ENCODE results near the gene PTPRT. TPM values are rescaled to one million over a fixed set of nuclear protein-coding genes. Genes with fewer than 3 reads are reported as not detected.

Gene PTPRT
- total and polyA plus RNA-seq, 10 of the 15 experiments (the other 5 are each of a cell fraction or from before 2014, with no cell fraction given): not detected

DNA sequence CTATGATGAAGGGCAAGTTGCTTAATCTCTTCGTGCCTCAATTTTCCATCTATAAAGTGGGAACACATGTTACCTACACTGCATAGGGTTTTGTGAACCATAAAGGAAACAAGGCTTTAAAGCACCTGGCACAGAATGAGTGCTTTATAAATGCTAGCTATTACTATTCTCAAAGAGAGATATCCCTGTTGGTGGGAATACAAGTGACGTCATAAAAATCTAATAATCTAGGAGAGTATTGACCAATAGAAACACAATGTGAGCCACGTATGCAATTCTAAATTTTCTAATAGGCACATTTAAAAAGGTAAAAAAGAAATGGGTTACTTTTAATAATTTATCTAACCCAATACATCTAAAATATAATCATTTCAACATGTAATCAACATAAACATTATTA, 316.4 kb downstream of the PTPRT start:
- Histone ChIP-seq H2AFZ (ENCODE audit: control insufficient read depth, low read depth, low read length) (no peak overlapping the region), H3K36me3 (ENCODE audit: control insufficient read depth in 2 of 2, insufficient read depth in 2 of 2, low read length in 1 of 2) (no peaks in the 10 kb centered on the region), H4K20me1 (ENCODE audit: control insufficient read depth, insufficient read depth) (no peaks in the 10 kb centered on the region), H3K4me2 (ENCODE audit: control insufficient read depth, insufficient read depth) (no peak overlapping the region), H3K4me3 (no peak overlapping the region), H3K27ac (ENCODE audit: control insufficient read depth, insufficient read depth) (no peak overlapping the region), H3K79me2 (ENCODE audit: control insufficient read depth, insufficient read depth, low read length) (no peaks in the 10 kb centered on the region), H3K27me3 (replicated peaks in 1 of 2; ENCODE audit: control insufficient read depth in 2 of 2, insufficient read depth in 2 of 2, low read length in 1 of 2) (no peaks in the 10 kb centered on the region), H3K9me3 (replicated peaks; ENCODE audit: control insufficient read depth, insufficient read depth, low read length) (no peaks in the 10 kb centered on the region), H3K9ac (ENCODE audit: control insufficient read depth, insufficient read depth, low read length) (no peak overlapping the region), H3K4me1 (ENCODE audit: control insufficient read depth, insufficient read depth, low read length) (no peaks in the 10 kb centered on the region)
- WGBS (ENCODE audit: insufficient coverage, insufficient replicate concordance, low lambda C conversion rate, missing lambda C conversion rate): 16% methylated on average over 3 of the region's 3 CpGs
- intact Hi-C loops (cut with micrococcal nuclease; ENCODE audit: unreplicated experiment): no loop called here
- no peak for FAIRE-seq
- no TSS peak for BruUV-seq (replicated peaks)
- TF ChIP-seq NR2C2 (IDR thresholded peaks at IDR 0.05; ENCODE audit: borderline replicate concordance, control insufficient read depth, insufficient read length, low read depth): no peak
- peak; percentile 41 for TF ChIP-seq ATF7 (IDR thresholded peaks at IDR 0.05; ENCODE audit: low read depth)
- TF ChIP-seq SPI1 (IDR thresholded peaks at IDR 0.05; ENCODE audit: borderline replicate concordance, insufficient read depth, low read depth, low read length): no peak
- TF ChIP-seq, protein P1, sequence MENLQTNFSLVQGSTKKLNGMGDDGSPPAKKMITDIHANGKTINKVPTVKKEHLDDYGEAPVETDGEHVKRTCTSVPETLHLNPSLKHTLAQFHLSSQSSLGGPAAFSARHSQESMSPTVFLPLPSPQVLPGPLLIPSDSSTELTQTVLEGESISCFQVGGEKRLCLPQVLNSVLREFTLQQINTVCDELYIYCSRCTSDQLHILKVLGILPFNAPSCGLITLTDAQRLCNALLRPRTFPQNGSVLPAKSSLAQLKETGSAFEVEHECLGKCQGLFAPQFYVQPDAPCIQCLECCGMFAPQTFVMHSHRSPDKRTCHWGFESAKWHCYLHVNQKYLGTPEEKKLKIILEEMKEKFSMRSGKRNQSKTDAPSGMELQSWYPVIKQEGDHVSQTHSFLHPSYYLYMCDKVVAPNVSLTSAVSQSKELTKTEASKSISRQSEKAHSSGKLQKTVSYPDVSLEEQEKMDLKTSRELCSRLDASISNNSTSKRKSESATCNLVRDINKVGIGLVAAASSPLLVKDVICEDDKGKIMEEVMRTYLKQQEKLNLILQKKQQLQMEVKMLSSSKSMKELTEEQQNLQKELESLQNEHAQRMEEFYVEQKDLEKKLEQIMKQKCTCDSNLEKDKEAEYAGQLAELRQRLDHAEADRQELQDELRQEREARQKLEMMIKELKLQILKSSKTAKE (IDR thresholded peaks at IDR 0.05; ENCODE audit: low read depth, poor library complexity, severe bottlenecking): no peak
- TF ChIP-seq, protein P2, sequence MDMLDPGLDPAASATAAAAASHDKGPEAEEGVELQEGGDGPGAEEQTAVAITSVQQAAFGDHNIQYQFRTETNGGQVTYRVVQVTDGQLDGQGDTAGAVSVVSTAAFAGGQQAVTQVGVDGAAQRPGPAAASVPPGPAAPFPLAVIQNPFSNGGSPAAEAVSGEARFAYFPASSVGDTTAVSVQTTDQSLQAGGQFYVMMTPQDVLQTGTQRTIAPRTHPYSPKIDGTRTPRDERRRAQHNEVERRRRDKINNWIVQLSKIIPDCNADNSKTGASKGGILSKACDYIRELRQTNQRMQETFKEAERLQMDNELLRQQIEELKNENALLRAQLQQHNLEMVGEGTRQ (IDR thresholded peaks at IDR 0.05; ENCODE audit: borderline replicate concordance, low read depth, low read length): no peak
- TF ChIP-seq RBBP5 (conservative IDR thresholded peaks at IDR 0.05): no peak
- TF ChIP-seq, protein P3, sequence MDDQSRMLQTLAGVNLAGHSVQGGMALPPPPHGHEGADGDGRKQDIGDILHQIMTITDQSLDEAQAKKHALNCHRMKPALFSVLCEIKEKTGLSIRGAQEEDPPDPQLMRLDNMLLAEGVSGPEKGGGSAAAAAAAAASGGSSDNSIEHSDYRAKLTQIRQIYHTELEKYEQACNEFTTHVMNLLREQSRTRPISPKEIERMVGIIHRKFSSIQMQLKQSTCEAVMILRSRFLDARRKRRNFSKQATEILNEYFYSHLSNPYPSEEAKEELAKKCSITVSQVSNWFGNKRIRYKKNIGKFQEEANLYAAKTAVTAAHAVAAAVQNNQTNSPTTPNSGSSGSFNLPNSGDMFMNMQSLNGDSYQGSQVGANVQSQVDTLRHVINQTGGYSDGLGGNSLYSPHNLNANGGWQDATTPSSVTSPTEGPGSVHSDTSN (IDR thresholded peaks at IDR 0.05; ENCODE audit: insufficient replicate concordance, low read depth, low read length): no peak
- TF ChIP-seq MTA3 (IDR thresholded peaks at IDR 0.05; ENCODE audit: borderline replicate concordance, low read length): no peak
- in situ Hi-C loops (cut with MboI): no loop called here
- ATAC-seq: no peak
- DNase-seq (ENCODE audit: low read depth, low spot score): no peak
- ChIA-PET SMC1A (ENCODE audit: uncharacterized antibody, unreplicated experiment) (no interaction called here), RAD21 (ENCODE audit: unreplicated experiment) (no interaction called here), CTCF (no interaction called here), POLR2A (no interaction called here)
